Neural progenitor cell (in vitro differentiated cells): ENCODE measurements around the gene RGS10. TPM values are rescaled to one million over a fixed set of nuclear protein-coding genes. Genes with fewer than 3 reads are reported as not detected.
"Not testable (repeated sequence)": the region's sequence is repeated elsewhere in the genome, so short reads cannot be mapped to it uniquely, and the experiment has no call there.

Experiments used
- DNase-seq: peaks from one replicate; pipeline ENCODE4 v3.0.0-alpha.2; 2016; ENCODE audit warnings: low spot score
- H2AFZ ChIP-seq: fragments of 200-600 bp; sonication (generic); replicated peaks from 2 replicates; pipeline ENCODE4 v1.6.1; 2016; ENCODE audit warnings: antibody characterized with exemption
- H3F3A ChIP-seq: fragments of 200-600 bp; sonication (generic); 2 replicates; pipeline ENCODE4 v1.6.1; 2016; ENCODE audit warnings: antibody characterized with exemption, low read depth
- H3K27ac ChIP-seq: fragments of 200-600 bp; sonication (generic); 2 replicates; pipeline ENCODE4 v1.5.1; 2016; ENCODE audit warnings: mild to moderate bottlenecking
- H3K27me3 ChIP-seq: fragments of 200-600 bp; sonication (generic); 2 replicates; pipeline ENCODE4 v1.6.1; 2016; ENCODE audit warnings: mild to moderate bottlenecking, moderate library complexity
- H3K36me3 ChIP-seq: fragments of 200-600 bp; sonication (generic); 2 replicates; pipeline ENCODE4 v1.5.1; 2016
- H3K4me1 ChIP-seq: fragments of 200-600 bp; sonication (generic); 2 replicates; pipeline ENCODE4 v1.6.1; 2016; ENCODE audit warnings: mixed run types
- H3K4me2 ChIP-seq: fragments of 200-600 bp; sonication (generic); 2 replicates; pipeline ENCODE4 v1.6.1; 2016
- H3K4me3 ChIP-seq: fragments of 200-600 bp; sonication (generic); 2 replicates; pipeline ENCODE4 v1.5.1; 2016
- H3K79me2 ChIP-seq: fragments of 200-600 bp; sonication (generic); 2 replicates; pipeline ENCODE4 v1.6.1; 2016; ENCODE audit warnings: low read depth
- H3K9ac ChIP-seq: fragments of 200-600 bp; sonication (generic); 2 replicates; pipeline ENCODE4 v1.6.1; 2016
- H3K9me3 ChIP-seq: fragments of 200-600 bp; sonication (generic); 2 replicates; pipeline ENCODE4 v1.5.1; 2016; ENCODE audit warnings: low read depth
- H4K20me1 ChIP-seq: fragments of 200-600 bp; sonication (generic); 2 replicates; pipeline ENCODE4 v1.6.1; 2016; ENCODE audit warnings: low read depth
- H3K27ac Mint-ChIP-seq: 3 replicates; pipeline ENCODE4 v1.8.0; 2021; ENCODE audit warnings: mixed read lengths
- H3K27me3 Mint-ChIP-seq: 2 replicates; pipeline ENCODE4 v1.8.0; 2022; ENCODE audit warnings: low read depth, mild to moderate bottlenecking, inconsistent platforms, moderate library complexity, mixed read lengths; ENCODE audit not compliant: insufficient read depth
- H3K36me3 Mint-ChIP-seq: 3 replicates; pipeline ENCODE4 v1.8.0; 2021; ENCODE audit warnings: mixed read lengths
- H3K4me1 Mint-ChIP-seq: 3 replicates; pipeline ENCODE4 v1.8.0; 2021; ENCODE audit warnings: mixed read lengths
- H3K4me3 Mint-ChIP-seq: 3 replicates; pipeline ENCODE4 v1.8.0; 2021; ENCODE audit warnings: mild to moderate bottlenecking, moderate library complexity, mixed read lengths
- H3K9me3 Mint-ChIP-seq: 3 replicates; pipeline ENCODE4 v1.8.0; 2020; ENCODE audit warnings: mixed read lengths
- EZH2 ChIP-seq: fragments of 200-600 bp; sonication (generic); IDR thresholded peaks from 2 replicates; pipeline ENCODE4 v1.6.1; 2017; ENCODE audit warnings: antibody characterized with exemption, mild to moderate bottlenecking, moderate library complexity
- EZH2phosphoT487 ChIP-seq: fragments of 200-600 bp; sonication (generic); IDR thresholded peaks from 2 replicates; pipeline ENCODE4 v1.6.1; 2017; ENCODE audit warnings: antibody characterized with exemption
- total RNA-seq: library from RNA; depleted of rRNA; stranded (reverse); fragments of >200 nt; gene quantifications from 2 replicates; pipeline ENCODE4 v1.2.3, GENCODE V29; 2015; ENCODE audit warnings: low replicate concordance
- TF ChIP-seq, protein P1 (sequence below): fragments of 200-600 bp; sonication (generic); IDR thresholded peaks from 2 replicates; pipeline ENCODE4 v1.5.1; 2017; ENCODE audit warnings: antibody characterized with exemption, mild to moderate bottlenecking

RGS10 gene
- total RNA-seq, 1 donor from 2014 or later, result 12.0 TPM

DNA sequence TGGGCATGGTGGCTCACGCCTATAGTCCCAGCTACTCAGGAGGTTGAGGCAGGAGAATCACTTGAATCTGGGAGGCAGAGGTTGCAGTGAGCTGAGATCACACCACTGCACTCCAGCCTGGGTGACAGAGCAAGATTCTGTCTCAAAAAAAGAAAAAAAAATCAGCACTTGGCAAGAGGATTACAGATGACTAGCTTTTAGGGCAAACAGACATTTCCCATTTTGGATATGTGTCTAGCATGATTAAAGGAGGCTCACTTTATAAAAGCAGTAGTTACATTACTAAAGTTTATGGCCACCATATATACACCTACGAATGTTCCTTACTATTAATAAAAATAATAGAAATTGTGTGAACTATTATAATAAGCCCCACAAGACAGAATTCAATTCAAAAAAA lies 13.6 kb upstream of the RGS10 start:
- H2AFZ ChIP-seq, H3K27ac ChIP-seq, H3K27ac Mint-ChIP-seq, H3F3A ChIP-seq, H3K9me3 Mint-ChIP-seq, H3K27me3 ChIP-seq, H3K9ac ChIP-seq, H3K4me1 ChIP-seq, DNase-seq, H3K4me3 ChIP-seq, H3K4me3 Mint-ChIP-seq, H3K9me3 ChIP-seq, H3K36me3 Mint-ChIP-seq, H3K4me2 ChIP-seq, H4K20me1 ChIP-seq, H3K79me2 ChIP-seq, H3K4me1 Mint-ChIP-seq, H3K36me3 ChIP-seq: not testable (repeated sequence)
- peaks cover 10% of the 10 kb centered on the region for H3K27me3 Mint-ChIP-seq

DNA sequence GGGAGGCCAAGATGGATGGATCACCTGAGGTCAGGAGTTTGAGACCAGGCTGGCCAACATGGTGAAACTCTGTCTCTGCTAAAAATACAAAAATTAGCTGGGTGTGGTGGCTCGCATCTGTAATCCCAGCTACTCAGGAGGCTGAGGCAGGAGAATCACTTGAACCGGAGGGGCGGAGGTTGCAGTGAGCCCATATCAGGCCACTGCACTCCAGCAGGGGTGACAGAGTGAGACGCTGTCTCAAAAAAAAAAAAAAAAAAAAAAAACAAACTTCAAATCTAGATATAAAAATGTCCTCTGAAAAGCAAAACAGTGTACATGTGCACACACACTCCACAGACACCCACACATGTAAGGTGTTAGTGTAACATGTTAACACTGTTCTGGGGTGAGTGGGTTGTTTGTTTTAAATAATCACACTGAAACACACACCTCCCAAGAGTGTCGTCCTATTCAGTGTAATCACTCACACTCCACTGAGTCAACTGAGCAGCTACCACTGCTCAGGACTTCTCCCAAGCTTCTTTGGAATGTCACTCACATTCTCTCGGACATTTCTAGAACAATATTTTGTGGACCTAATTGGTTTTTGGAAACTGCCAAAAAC lies 12.8 kb upstream of the RGS10 start:
- no peak for TF ChIP-seq EZH2phosphoT487
- TF ChIP-seq, protein P1, sequence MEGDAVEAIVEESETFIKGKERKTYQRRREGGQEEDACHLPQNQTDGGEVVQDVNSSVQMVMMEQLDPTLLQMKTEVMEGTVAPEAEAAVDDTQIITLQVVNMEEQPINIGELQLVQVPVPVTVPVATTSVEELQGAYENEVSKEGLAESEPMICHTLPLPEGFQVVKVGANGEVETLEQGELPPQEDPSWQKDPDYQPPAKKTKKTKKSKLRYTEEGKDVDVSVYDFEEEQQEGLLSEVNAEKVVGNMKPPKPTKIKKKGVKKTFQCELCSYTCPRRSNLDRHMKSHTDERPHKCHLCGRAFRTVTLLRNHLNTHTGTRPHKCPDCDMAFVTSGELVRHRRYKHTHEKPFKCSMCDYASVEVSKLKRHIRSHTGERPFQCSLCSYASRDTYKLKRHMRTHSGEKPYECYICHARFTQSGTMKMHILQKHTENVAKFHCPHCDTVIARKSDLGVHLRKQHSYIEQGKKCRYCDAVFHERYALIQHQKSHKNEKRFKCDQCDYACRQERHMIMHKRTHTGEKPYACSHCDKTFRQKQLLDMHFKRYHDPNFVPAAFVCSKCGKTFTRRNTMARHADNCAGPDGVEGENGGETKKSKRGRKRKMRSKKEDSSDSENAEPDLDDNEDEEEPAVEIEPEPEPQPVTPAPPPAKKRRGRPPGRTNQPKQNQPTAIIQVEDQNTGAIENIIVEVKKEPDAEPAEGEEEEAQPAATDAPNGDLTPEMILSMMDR, result no peak
- TF ChIP-seq EZH2, result no peak
- no peak overlapping the region for H3K9ac ChIP-seq
- no peaks in the 10 kb centered on the region for H4K20me1 ChIP-seq
- no peak overlapping the region for H3K27ac ChIP-seq
- no peaks in the 10 kb centered on the region for H3K36me3 ChIP-seq
- no peak overlapping the region for H2AFZ ChIP-seq
- no peak overlapping the region for H3K4me2 ChIP-seq
- Mint-ChIP-seq H3K4me3 (no peak overlapping the region), H3K9me3 (peaks cover 3% of the 10 kb centered on the region), H3K27ac (no peak overlapping the region), H3K27me3 (peaks cover 14% of the 10 kb centered on the region), H3K36me3 (no peaks in the 10 kb centered on the region), H3K4me1 (no peaks in the 10 kb centered on the region)
- no peaks in the 10 kb centered on the region for H3K27me3 ChIP-seq
- H3K4me1 ChIP-seq, result no peaks in the 10 kb centered on the region
- H3K79me2 ChIP-seq, result no peaks in the 10 kb centered on the region
- H3K4me3 ChIP-seq, result no peak overlapping the region
- no peak for DNase-seq
- no peaks in the 10 kb centered on the region for H3K9me3 ChIP-seq
- no peaks in the 10 kb centered on the region for H3F3A ChIP-seq

GRCh38 chr10:119550827-119551226 lies 8.3 kb upstream of the RGS10 start:
- no peaks in the 10 kb centered on the region for H3K9me3 Mint-ChIP-seq
- H3K27me3 Mint-ChIP-seq, result peaks cover 9% of the 10 kb centered on the region
- no peak overlapping the region for H3K4me3 Mint-ChIP-seq
- TF ChIP-seq EZH2 (no peak), EZH2phosphoT487 (no peak)
- TF ChIP-seq, protein P1, result no peak
- no peaks in the 10 kb centered on the region for H3K79me2 ChIP-seq
- H3K4me1 Mint-ChIP-seq, result peaks cover 6% of the 10 kb centered on the region
- no peak overlapping the region for H3K4me2 ChIP-seq
- no peaks in the 10 kb centered on the region for H3K27me3 ChIP-seq
- no peak for DNase-seq
- H3K9me3 ChIP-seq, result no peaks in the 10 kb centered on the region
- H3F3A ChIP-seq, result no peaks in the 10 kb centered on the region
- no peak overlapping the region for H3K4me3 ChIP-seq
- no peak overlapping the region for H2AFZ ChIP-seq
- H3K36me3 ChIP-seq, result no peaks in the 10 kb centered on the region
- H3K27ac ChIP-seq, result no peak overlapping the region
- no peaks in the 10 kb centered on the region for H4K20me1 ChIP-seq
- no peak overlapping the region for H3K9ac ChIP-seq
- H3K27ac Mint-ChIP-seq, result no peak overlapping the region
- H3K36me3 Mint-ChIP-seq, result no peaks in the 10 kb centered on the region
- no peaks in the 10 kb centered on the region for H3K4me1 ChIP-seq

DNA sequence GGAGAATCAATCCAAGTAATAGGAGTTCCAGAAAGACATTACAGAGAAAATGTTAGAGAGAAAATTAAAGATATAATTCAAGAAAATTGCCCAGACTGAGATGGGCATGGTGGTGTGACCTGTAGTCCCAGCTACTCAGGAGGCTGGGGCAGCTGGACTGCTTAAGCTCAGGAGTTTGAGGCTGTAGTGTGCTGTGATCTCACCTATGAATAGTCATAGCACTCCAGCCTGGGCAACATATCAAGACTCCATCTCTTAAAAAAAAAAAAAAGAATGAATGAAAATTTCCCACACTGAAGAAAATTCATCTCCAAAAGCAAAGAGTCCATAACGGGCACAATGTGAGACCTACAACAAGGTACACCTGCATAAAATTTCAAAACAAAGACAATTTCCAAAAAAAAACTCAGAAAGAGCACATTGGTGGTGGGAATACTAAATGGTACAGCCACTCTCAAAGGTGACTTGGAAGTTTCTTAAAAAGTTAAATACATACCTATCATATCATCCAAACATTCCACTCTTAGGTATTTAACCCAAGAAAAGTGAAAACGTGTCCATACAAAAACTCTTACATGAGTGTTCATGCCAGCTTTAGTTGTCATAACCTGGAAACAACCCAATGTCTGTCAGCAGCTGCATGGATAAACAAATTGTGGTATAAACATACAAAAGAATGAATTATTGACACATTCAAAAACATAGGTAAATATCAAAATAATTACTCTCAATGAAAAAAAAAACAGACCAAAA lies 6.9 kb upstream of the RGS10 start:
- Histone ChIP-seq H3K4me2 (no peak overlapping the region), H3K27me3 (peaks cover 4% of the 10 kb centered on the region), H3K36me3 (no peaks in the 10 kb centered on the region), H2AFZ (no peak overlapping the region), H4K20me1 (no peaks in the 10 kb centered on the region), H3K9ac (no peak overlapping the region), H3K79me2 (no peaks in the 10 kb centered on the region), H3K4me1 (peaks cover 1% of the 10 kb centered on the region), H3K9me3 (no peaks in the 10 kb centered on the region), H3K4me3 (no peak overlapping the region), H3F3A (peaks cover 6% of the 10 kb centered on the region), H3K27ac (no peak overlapping the region)
- peaks cover 9% of the 10 kb centered on the region for H3K27me3 Mint-ChIP-seq
- H3K4me1 Mint-ChIP-seq, result peaks cover 8% of the 10 kb centered on the region
- no peak for DNase-seq
- no peak overlapping the region for H3K27ac Mint-ChIP-seq
- no peaks in the 10 kb centered on the region for H3K9me3 Mint-ChIP-seq
- H3K4me3 Mint-ChIP-seq, result no peak overlapping the region
- no peaks in the 10 kb centered on the region for H3K36me3 Mint-ChIP-seq
- TF ChIP-seq, protein P1, result no peak
- no peak for TF ChIP-seq EZH2
- TF ChIP-seq EZH2phosphoT487, result no peak
